ENCODE measurements around the gene HOXB3. TPM values are rescaled to one million over a fixed set of nuclear protein-coding genes. Genes with fewer than 3 reads are reported as not detected.

Gene HOXB3
- total RNA-seq, 3 donors from 2014 or later: 13.8 to 36.7 (median 14.4) TPM

GRCh38 chr17:48634493-48635208, 44.6 kb upstream of the HOXB3 start:
- intact Hi-C loops (cut with DNase I; ENCODE audit: low total_unique reads): no loop called here
- Histone ChIP-seq H3K9me3 (no peaks in the 10 kb centered on the region), H3K4me3 (no peak overlapping the region), H3K27me3 (peaks cover 3 to 100% of the 10 kb centered on the region in 2 donors), H3K36me3 (no peaks in the 10 kb centered on the region), H3K4me1 (no peaks in the 10 kb centered on the region), H3K27ac (no peak overlapping the region)
- no peak for DNase-seq (ENCODE audit: low spot score in 2 of 2)
- TF ChIP-seq POLR2A (IDR thresholded peaks at IDR 0.05): no peak

- Histone ChIP-seq H3K36me3 (no peaks in the 10 kb centered on the region), H3K9me3 (no peaks in the 10 kb centered on the region), H3K27ac (no peak overlapping the region), H3K4me1 (no peaks in the 10 kb centered on the region), H3K4me3 (no peak overlapping the region), H3K27me3 (peaks cover 0 to 100% of the 10 kb centered on the region in 2 donors)
- no peak for DNase-seq (ENCODE audit: low spot score in 2 of 2)
- TF ChIP-seq CTCF (IDR thresholded peaks at IDR 0.05) (no peak), POLR2AphosphoS5 (IDR thresholded peaks at IDR 0.05) (no peak), POLR2A (IDR thresholded peaks at IDR 0.05) (no peak)
- intact Hi-C loops (cut with DNase I; ENCODE audit: low total_unique reads): no loop called here
These were observed 43.2 kb upstream of the HOXB3 start for GRCh38 chr17:48633266-48633677.

GRCh38 chr17:48632579-48633265, 42.7 kb upstream of the HOXB3 start:
- H3K4me3 ChIP-seq: no peak overlapping the region
- no peak for TF ChIP-seq CTCF (IDR thresholded peaks at IDR 0.05)
- no peak for TF ChIP-seq POLR2AphosphoS5 (IDR thresholded peaks at IDR 0.05)
- no peak for TF ChIP-seq POLR2A (IDR thresholded peaks at IDR 0.05)
- no peaks in the 10 kb centered on the region for H3K36me3 ChIP-seq
- no peaks in the 10 kb centered on the region for H3K9me3 ChIP-seq
- no peaks in the 10 kb centered on the region for H3K4me1 ChIP-seq
- no peak for DNase-seq (ENCODE audit: low spot score in 2 of 2)
- H3K27ac ChIP-seq: no peak overlapping the region
- peaks cover 1 to 100% of the 10 kb centered on the region in 2 donors for H3K27me3 ChIP-seq
- intact Hi-C loops (cut with DNase I; ENCODE audit: low total_unique reads): no loop called here

GRCh38 chr17:48631693-48632578, 41.9 kb upstream of the HOXB3 start:
- H3K9me3 ChIP-seq: no peaks in the 10 kb centered on the region
- no peaks in the 10 kb centered on the region for H3K4me1 ChIP-seq
- no peaks in the 10 kb centered on the region for H3K36me3 ChIP-seq
- peaks cover 6 to 100% of the 10 kb centered on the region in 2 donors for H3K27me3 ChIP-seq
- H3K27ac ChIP-seq: no peak overlapping the region
- DNase-seq (ENCODE audit: low spot score in 2 of 2): no peak
- no peak overlapping the region for H3K4me3 ChIP-seq
- intact Hi-C loops (cut with DNase I; ENCODE audit: low total_unique reads): no loop called here
- TF ChIP-seq CTCF (IDR thresholded peaks at IDR 0.05): no peak
- no peak for TF ChIP-seq POLR2AphosphoS5 (IDR thresholded peaks at IDR 0.05)
- no peak for TF ChIP-seq POLR2A (IDR thresholded peaks at IDR 0.05)

- intact Hi-C loops (cut with DNase I; ENCODE audit: low total_unique reads): no loop called here
- peaks cover 4 to 7% of the 10 kb centered on the region in 2 donors for H3K4me1 ChIP-seq
- no peaks in the 10 kb centered on the region for H3K36me3 ChIP-seq
- TF ChIP-seq CTCF (IDR thresholded peaks at IDR 0.05): no peak
- no peak for TF ChIP-seq POLR2AphosphoS5 (IDR thresholded peaks at IDR 0.05)
- TF ChIP-seq POLR2A (IDR thresholded peaks at IDR 0.05): no peak
- no peak for DNase-seq (ENCODE audit: low spot score in 2 of 2)
- H3K4me3 ChIP-seq: no peak overlapping the region
- no peak overlapping the region for H3K27ac ChIP-seq
- H3K9me3 ChIP-seq: no peaks in the 10 kb centered on the region
- peaks cover 10 to 100% of the 10 kb centered on the region in 2 donors for H3K27me3 ChIP-seq
These were observed 41.1 kb upstream of the HOXB3 start for GRCh38 chr17:48630925-48631692.
